IPS-NIHi11 (cell line): ENCODE measurements around the gene AK8.
A peak's percentile ranks its signal among the peaks of the same experiment; 100 is the strongest.

ENCODE experiments used
- DNase-seq: peaks from one replicate; pipeline ENCODE4 v3.0.0; 2012; ENCODE audit warnings: mixed read lengths, low spot score

AK8 gene

GRCh38 chr9:132887181-132888120 is 9.4 kb upstream of the AK8 start:
- DNase-seq: no peak

GRCh38 chr9:132886334-132886725 is 8.2 kb upstream of the AK8 start:
- DNase-seq: no peak

- DNase-seq: no peak
These were observed 7.7 kb upstream of the AK8 start for GRCh38 chr9:132885720-132886333.

GRCh38 chr9:132883349-132884294 is 5.5 kb upstream of the AK8 start:
- DNase-seq: no peak

GRCh38 chr9:132882616-132883015 is 4.5 kb upstream of the AK8 start:
- DNase-seq: no peak

- DNase-seq: no peak
These were observed 3.7 kb upstream of the AK8 start for GRCh38 chr9:132881826-132882225.

- no peak for DNase-seq
These were observed 2.2 kb upstream of the AK8 start for GRCh38 chr9:132880324-132880661.

- DNase-seq: no peak
These were observed 1.6 kb upstream of the AK8 start for GRCh38 chr9:132879457-132880323.

GRCh38 chr9:132878695-132879456 is 792 bp upstream of the AK8 start, which contains the start of gene SPACA9:
Gene SPACA9 (plus strand): TSS chr9:132878898. CDS start chr9:132883948, 5,050 bp downstream.
- peak; percentile 90 for DNase-seq

GRCh38 chr9:132877458-132877823 is 643 bp downstream of the AK8 start:
- DNase-seq: no peak

- DNase-seq: no peak
These were observed 1.2 kb downstream of the AK8 start for GRCh38 chr9:132876849-132877248.

GRCh38 chr9:132875159-132875558 is 2.9 kb downstream of the AK8 start:
- DNase-seq: no peak

- no peak for DNase-seq
These were observed 4.7 kb downstream of the AK8 start for GRCh38 chr9:132873403-132873802.

GRCh38 chr9:132869266-132869665 is 8.8 kb downstream of the AK8 start:
- no peak for DNase-seq

- no peak for DNase-seq
These were observed 11.2 kb downstream of the AK8 start for GRCh38 chr9:132866898-132867297.

GRCh38 chr9:132864691-132865090 is 13.4 kb downstream of the AK8 start:
- DNase-seq: no peak

- DNase-seq: no peak
These were observed 13.8 kb downstream of the AK8 start for GRCh38 chr9:132864277-132864676.

- DNase-seq: no peak
These were observed 15.0 kb downstream of the AK8 start for GRCh38 chr9:132863096-132863495.

GRCh38 chr9:132862533-132862932 is 15.6 kb downstream of the AK8 start:
- DNase-seq: no peak

- DNase-seq: no peak
These were observed 16.4 kb downstream of the AK8 start for GRCh38 chr9:132861666-132862065.

- no peak for DNase-seq
These were observed 19.3 kb downstream of the AK8 start for GRCh38 chr9:132858751-132859150.
